ENCODE results near the gene ATP11A.

Gene ATP11A

GRCh38 chr13:112934078-112934477 is 244.2 kb downstream of the ATP11A start:
- no peak for DNase-seq (ENCODE audit: low read depth)
- no peak for TF ChIP-seq CTCF (IDR thresholded peaks at IDR 0.05; ENCODE audit: low read depth, low read length, missing control alignments)
- H3K4me3 ChIP-seq (ENCODE audit: low read depth, low read length): no peak overlapping the region
